Activated CD8-positive, alpha-beta T cell treated with anti-CD3 and anti-CD28 coated beads for 36 hours (primary cell): ENCODE measurements around the gene MVK. TPM values are rescaled to one million over a fixed set of nuclear protein-coding genes. Genes with fewer than 3 reads are reported as not detected.

Source experiments
- ATAC-seq: fragments of 200-7000 bp; cut with Tn5 transposase; one replicate; pipeline ENCODE4 v1.10.0; 2021; ENCODE audit warnings: mild to moderate bottlenecking, moderate library complexity
- CTCF ChIA-PET: fragments of 350-600 bp; sonication (Branson Sonifier 250); formaldehyde crosslinking; loops from one replicate; lab custom pipeline; 2021; ENCODE audit warnings: antibody characterized with exemption; lab: Charles Lee
- POLR2A ChIA-PET: fragments of 350-600 bp; sonication (Branson Sonifier 250); formaldehyde crosslinking; loops from one replicate; lab custom pipeline; 2021; ENCODE audit warnings: antibody characterized with exemption; lab: Charles Lee
- DNase-seq: peaks from one replicate; pipeline ENCODE4 v3.0.0-alpha.2; 2020
- H3K27ac Mint-ChIP-seq: one replicate; pipeline ENCODE4 v1.8.0; 2021; ENCODE audit warnings: mild to moderate bottlenecking, mixed read lengths
- H3K27me3 Mint-ChIP-seq: one replicate; pipeline ENCODE4 v1.8.0; 2021; ENCODE audit warnings: mixed read lengths
- H3K36me3 Mint-ChIP-seq: one replicate; pipeline ENCODE4 v1.8.0; 2021; ENCODE audit warnings: low read depth, mixed read lengths
- H3K4me1 Mint-ChIP-seq: one replicate; pipeline ENCODE4 v1.8.0; 2021; ENCODE audit warnings: low read depth, mixed read lengths
- H3K4me3 Mint-ChIP-seq: one replicate; pipeline ENCODE4 v1.8.0; 2021; ENCODE audit warnings: mild to moderate bottlenecking, moderate library complexity, mixed read lengths
- H3K9me3 Mint-ChIP-seq: one replicate; pipeline ENCODE4 v1.8.0; 2021; ENCODE audit warnings: mixed read lengths
- intact Hi-C: fragments of 100-400 bp; cut with micrococcal nuclease; formaldehyde crosslinking; loops from one replicate; pipeline ENCODE4 v1.10.0; 2022
- total RNA-seq, 2 experiments: library from RNA; stranded (reverse); gene quantifications; one replicate each; pipeline ENCODE4 v1.2.3, GENCODE V29; 2021
- TF ChIP-seq, protein P1 (sequence below): fragments of 200-600 bp; IDR thresholded peaks from one replicate; pipeline ENCODE4 v1.8.0; 2022; ENCODE audit warnings: antibody characterized with exemption, mild to moderate bottlenecking

MVK gene
- total RNA-seq, 2 experiments from 2014 or later = 16.2 to 19.8 TPM

DNA sequence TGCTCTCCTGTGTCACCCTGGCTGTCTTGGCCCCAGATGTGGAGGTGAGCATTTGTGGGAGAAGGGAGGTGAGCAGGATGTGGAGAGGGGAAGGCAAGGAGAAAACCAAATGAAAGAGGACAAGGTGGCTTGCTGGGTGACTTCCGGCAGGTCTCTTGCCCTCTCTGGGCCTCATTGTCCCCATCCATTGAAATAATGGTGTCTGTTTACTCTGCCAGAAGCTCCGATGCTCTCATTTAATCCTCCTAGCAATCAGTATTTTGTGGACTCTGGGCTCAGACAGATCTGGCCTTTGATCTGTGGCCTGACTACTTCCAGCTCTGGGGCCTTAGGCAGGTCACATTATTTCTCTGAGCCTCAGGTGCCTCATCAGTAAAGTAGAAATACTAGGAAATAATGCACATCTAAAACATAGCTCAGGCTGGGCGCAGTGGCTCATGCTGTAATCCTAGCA, 30.6 kb downstream of the MVK start:
- ChIA-PET POLR2A (no interaction called here), CTCF (interaction anchor here (0.7 to 1.2 kb wide), 3 partner anchors 10 to 169 kb away, joined by 3 to 4 read pairs (median 4); partner anchors contain the start of gene FAM222A)
- no peaks in the 10 kb centered on the region for H3K36me3 Mint-ChIP-seq
- H3K4me1 Mint-ChIP-seq = no peaks in the 10 kb centered on the region
- peaks cover 1% of the 10 kb centered on the region for H3K27me3 Mint-ChIP-seq
- TF ChIP-seq, protein P1, sequence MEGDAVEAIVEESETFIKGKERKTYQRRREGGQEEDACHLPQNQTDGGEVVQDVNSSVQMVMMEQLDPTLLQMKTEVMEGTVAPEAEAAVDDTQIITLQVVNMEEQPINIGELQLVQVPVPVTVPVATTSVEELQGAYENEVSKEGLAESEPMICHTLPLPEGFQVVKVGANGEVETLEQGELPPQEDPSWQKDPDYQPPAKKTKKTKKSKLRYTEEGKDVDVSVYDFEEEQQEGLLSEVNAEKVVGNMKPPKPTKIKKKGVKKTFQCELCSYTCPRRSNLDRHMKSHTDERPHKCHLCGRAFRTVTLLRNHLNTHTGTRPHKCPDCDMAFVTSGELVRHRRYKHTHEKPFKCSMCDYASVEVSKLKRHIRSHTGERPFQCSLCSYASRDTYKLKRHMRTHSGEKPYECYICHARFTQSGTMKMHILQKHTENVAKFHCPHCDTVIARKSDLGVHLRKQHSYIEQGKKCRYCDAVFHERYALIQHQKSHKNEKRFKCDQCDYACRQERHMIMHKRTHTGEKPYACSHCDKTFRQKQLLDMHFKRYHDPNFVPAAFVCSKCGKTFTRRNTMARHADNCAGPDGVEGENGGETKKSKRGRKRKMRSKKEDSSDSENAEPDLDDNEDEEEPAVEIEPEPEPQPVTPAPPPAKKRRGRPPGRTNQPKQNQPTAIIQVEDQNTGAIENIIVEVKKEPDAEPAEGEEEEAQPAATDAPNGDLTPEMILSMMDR = no peak
- no peak overlapping the region for H3K27ac Mint-ChIP-seq
- intact Hi-C loops = no loop called here
- no peak overlapping the region for H3K4me3 Mint-ChIP-seq
- H3K9me3 Mint-ChIP-seq = no peaks in the 10 kb centered on the region
- no peak for ATAC-seq
- DNase-seq = no peak

DNA sequence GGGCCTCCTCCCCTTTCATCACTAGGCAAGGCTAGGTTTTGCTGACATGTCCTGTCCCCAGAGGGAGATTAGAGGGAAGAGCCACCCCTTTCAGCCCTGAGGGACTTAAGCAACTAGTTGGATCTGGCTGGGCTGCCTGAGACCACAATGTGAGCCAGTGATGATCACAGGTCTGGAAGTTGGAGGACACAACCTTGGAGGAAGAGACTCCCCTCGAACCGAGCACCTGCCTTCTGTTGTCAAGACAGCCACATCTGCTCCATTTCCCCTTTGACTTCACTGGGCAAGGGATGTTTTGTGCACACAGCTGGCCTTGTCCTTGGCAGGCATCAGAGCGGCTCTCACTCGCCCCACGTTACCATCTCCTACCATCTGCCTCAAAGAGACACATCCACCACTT, 31.4 kb downstream of the MVK start:
- H3K4me3 Mint-ChIP-seq = no peak overlapping the region
- peaks cover 1% of the 10 kb centered on the region for H3K27me3 Mint-ChIP-seq
- TF ChIP-seq, protein P1 = no peak
- H3K36me3 Mint-ChIP-seq = no peaks in the 10 kb centered on the region
- intact Hi-C loops = no loop called here
- H3K9me3 Mint-ChIP-seq = no peaks in the 10 kb centered on the region
- ATAC-seq (no peak), DNase-seq (no peak)
- ChIA-PET POLR2A (no interaction called here), CTCF (interaction anchor here (1.2 kb wide), 2 partner anchors 9 to 168 kb away, joined by 3 to 4 read pairs; no protein-coding TSS in a partner anchor)
- no peak overlapping the region for H3K27ac Mint-ChIP-seq
- no peaks in the 10 kb centered on the region for H3K4me1 Mint-ChIP-seq

DNA sequence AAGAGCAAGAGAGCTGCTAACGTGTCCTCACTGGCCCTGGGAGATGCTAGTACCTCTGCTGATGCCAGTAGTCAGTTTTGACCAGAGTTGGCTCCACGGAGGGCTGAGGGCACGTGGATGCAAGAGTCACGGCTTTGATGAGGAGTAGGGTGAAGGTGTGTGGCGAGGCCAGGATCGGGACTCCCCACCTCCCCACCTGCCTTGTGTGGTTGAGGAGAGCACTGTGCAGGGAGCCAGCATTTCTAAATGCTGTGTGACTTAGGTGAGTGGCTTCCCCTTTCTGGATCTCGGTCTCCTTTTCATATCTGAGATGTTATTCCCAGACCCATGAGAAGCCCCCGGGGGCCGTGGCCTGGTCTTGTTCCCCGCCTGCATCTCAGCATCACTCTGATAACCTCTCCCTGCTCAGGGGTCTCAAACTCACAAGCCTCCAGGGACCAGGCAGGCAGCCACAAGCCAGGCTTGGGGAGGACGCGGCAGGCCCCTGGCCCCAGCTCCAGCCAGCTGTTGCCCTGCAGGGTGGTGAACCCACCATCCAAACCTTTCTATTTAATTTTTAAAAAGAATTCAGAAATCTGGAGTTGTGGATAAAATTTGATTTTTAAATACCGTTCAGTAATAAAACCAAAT, 32.1 kb downstream of the MVK start:
- DNase-seq = no peak
- peaks cover 1% of the 10 kb centered on the region for H3K27me3 Mint-ChIP-seq
- no peak overlapping the region for H3K4me3 Mint-ChIP-seq
- TF ChIP-seq, protein P1 = no peak
- H3K27ac Mint-ChIP-seq = no peak overlapping the region
- no peaks in the 10 kb centered on the region for H3K9me3 Mint-ChIP-seq
- no peaks in the 10 kb centered on the region for H3K4me1 Mint-ChIP-seq
- intact Hi-C loops = no loop called here
- ATAC-seq = no peak
- POLR2A ChIA-PET = no interaction called here
- CTCF ChIA-PET = interaction anchor here (0.6 kb wide), 1 partner anchor 112 kb away, joined by 3 read pairs; no protein-coding TSS in a partner anchor
- H3K36me3 Mint-ChIP-seq = no peaks in the 10 kb centered on the region

DNA sequence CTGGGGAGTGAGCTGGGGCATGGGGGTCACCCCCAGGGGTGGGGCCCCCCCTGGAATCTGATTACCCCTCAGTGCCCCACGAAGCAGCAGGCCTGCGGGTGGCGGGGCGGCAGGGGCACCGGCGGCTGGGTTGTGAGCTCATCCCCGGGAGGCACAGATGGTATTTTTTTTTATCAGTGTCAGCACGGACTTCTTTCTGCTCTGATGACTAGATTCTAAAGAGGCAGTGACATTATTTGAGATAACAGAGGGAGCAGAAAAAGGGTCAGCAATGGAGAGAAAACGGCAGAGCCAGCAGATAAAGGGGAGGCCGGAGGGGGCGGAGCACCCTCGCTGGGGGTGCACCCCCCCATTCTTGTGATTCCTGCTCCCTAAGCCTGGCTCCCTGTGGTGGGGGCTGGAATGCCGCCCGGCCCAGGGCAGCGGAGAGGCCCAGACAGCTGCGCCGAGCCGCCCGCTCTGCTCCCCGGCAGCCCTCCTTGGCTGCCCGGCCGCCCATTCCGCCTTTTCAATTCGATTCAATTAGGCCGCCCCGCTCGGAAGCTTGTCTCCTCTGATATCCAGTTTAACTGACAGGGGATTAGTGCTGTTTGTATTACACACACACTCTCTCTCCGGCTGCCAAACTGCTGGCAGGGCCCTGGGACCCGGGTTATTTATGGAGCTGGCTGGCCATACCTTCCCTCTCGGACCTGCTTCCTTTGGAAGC, 32.9 kb downstream of the MVK start:
- no peaks in the 10 kb centered on the region for H3K9me3 Mint-ChIP-seq
- DNase-seq = no peak
- H3K27ac Mint-ChIP-seq = no peak overlapping the region
- TF ChIP-seq, protein P1 = no peak
- ChIA-PET POLR2A (no interaction called here), CTCF (interaction anchor here (0.6 to 1.6 kb wide), 2 partner anchors 9 to 112 kb away, joined by 3 to 4 read pairs; no protein-coding TSS in a partner anchor)
- H3K4me1 Mint-ChIP-seq = no peaks in the 10 kb centered on the region
- H3K4me3 Mint-ChIP-seq = no peak overlapping the region
- no peak for ATAC-seq
- H3K36me3 Mint-ChIP-seq = no peaks in the 10 kb centered on the region
- intact Hi-C loops = no loop called here
- peaks cover 1% of the 10 kb centered on the region for H3K27me3 Mint-ChIP-seq

DNA sequence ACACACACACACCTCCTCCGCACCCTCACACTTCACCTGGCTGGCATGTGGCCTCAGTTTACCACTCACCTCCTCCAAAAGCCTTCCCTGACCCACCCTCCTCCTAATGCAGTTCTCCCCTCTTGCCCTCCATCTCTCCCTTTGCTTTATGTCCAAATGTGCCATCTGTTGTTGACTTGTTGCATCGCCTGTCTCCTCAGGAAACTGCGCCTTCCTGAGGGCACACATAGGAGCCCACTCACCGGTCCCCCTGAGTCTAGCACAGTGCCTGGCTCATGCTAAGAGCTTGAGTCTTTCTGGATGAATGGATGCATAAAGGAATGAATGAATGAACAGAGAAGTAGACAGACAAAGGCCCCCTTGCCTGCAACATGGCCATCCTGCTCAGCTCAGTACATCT, 34.0 kb downstream of the MVK start:
- TF ChIP-seq, protein P1 = no peak
- H3K9me3 Mint-ChIP-seq = no peaks in the 10 kb centered on the region
- H3K27me3 Mint-ChIP-seq = peaks cover 6% of the 10 kb centered on the region
- ChIA-PET POLR2A (no interaction called here), CTCF (interaction anchor here (1.6 to 3.1 kb wide), 2 partner anchors 9 to 10 kb away, joined by 4 to 18 read pairs; no protein-coding TSS in a partner anchor)
- no peak overlapping the region for H3K27ac Mint-ChIP-seq
- no peaks in the 10 kb centered on the region for H3K4me1 Mint-ChIP-seq
- no peak for DNase-seq
- no peaks in the 10 kb centered on the region for H3K36me3 Mint-ChIP-seq
- intact Hi-C loops = no loop called here
- no peak for ATAC-seq
- H3K4me3 Mint-ChIP-seq = no peak overlapping the region
